COLO668 (cell line): ENCODE data around the gene DHRSX.
"Not testable (repeated sequence)": the region's sequence is repeated elsewhere in the genome, so short reads cannot be mapped to it uniquely, and the experiment has no call there.

Experiments
- DNase-seq: peaks from one replicate; lab custom pipeline; 2025; ENCODE audit not compliant: unreplicated experiment; lab: John Stamatoyannopoulos, UW

The DHRSX gene

DNA sequence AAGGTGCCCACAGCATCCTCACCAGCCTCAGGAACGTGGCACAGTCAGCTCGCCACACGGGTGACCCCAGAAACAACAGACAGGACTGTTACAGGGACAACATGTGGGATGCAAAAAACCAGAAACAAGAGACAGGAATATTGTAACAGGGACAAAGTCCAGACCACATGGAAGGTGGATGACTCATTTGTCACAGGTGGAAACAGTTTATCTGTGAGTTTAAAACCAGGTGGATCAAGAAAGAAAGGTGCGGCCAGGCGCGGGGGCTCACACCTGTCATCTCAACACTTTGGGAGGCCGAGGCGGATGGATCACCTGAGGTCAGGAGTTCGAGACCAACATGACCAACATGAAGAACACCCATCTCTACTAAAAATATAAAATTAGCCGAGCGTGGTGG lies 23.5 kb downstream of the DHRSX start:
- not testable (repeated sequence) for DNase-seq

DNA sequence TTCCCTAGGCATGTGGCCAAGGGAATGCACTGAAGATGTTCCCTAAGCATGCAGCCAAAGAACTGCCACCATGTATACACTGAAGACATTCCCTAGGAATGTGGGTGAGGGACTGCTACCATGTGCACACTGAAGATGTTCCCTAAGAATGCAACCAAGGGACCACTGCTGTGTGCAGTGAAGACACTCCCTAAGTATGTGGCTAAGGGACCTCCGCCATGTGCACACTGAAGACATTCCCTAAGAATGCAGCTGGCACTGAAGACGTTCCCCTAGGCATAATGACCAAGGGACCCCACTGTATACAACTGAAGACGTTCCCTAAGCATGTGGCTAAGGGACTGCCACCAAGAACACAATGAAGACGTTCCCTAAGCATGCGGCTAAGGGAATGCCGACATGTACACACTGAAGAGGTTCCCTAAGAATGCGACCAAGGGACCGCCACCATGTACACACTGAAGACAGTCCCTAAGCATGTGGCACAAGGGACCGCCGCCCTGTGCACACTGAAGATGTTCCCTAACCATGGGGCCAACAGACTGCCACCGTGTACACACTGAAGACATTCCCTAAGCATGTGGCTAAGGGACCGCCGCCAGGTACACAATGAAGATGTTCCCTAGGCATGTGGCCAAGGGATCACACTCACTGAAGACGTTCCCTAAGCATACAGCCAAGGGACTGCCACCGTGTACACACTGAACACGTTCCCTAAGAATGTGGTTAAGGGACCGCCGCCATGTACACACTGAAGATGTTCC lies 25.6 kb downstream of the DHRSX start:
- no peak for DNase-seq

DNA sequence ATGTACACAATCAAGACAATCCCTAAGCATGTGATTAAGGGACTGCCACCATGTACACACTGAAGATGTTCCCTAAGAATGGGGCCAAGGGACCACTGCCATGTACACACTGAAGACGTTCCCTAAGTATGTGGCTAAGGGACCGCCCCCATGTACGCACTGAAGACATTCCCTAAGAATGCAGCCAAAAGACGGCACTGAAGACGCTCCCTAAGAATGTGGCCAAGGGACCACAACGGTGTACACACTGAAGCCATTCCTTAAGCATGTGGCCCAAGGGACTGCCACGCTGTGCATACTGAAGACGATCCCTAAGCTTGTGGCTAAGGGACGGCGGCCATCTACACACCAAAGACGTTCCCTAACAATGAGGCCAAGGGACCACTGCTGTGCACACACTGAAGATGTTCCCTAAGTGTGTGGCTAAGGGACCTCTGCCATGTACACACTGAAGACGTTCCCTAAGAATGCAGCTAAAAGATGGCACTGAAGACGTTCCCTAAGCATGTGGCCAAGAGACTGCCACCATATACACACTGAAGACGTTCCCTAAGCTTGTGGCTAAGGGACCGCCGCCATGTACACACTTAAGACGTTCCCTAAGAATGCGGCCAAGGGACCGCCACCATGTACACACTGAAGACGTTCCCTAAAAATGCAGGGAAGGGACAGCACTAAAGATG lies 26.4 kb downstream of the DHRSX start:
- DNase-seq: no peak

DNA sequence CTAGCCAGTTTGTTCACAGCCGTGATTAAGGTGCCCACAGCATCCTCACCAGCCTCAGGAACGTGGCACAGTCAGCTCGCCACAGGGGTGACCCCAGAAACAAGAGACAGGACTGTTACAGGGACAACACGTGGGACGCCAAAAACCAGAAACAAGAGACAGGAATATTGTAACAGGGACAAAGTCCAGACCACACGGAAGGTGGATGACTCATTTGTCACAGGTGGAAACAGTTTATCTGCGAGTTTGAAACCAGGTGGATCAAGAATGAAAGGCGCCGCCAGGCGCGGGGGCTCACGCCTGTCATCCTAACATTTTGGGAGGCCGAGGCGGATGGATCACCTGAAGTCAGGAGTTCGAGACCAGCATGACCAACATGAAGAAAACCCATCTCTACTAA lies 27.7 kb downstream of the DHRSX start:
- not testable (repeated sequence) for DNase-seq

DNA sequence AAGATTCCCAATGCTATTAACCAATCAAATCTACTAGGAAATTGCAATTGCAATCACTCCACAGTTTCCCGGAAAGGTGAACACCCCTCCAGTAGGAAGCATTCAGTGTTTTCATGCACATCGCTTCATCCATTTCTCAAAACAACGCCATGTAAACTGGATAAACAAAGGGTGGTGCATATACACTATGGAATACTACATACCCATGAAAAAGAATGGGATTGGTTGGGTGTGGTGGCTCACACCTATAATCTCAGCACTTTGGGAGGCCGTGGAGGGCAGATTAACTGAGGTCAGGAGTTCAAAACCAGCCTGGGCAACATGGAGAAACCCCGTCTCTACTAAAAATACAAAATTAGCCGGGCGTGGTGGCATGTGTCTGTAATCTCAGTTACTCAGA lies 29.1 kb downstream of the DHRSX start:
- DNase-seq: no peak

DNA sequence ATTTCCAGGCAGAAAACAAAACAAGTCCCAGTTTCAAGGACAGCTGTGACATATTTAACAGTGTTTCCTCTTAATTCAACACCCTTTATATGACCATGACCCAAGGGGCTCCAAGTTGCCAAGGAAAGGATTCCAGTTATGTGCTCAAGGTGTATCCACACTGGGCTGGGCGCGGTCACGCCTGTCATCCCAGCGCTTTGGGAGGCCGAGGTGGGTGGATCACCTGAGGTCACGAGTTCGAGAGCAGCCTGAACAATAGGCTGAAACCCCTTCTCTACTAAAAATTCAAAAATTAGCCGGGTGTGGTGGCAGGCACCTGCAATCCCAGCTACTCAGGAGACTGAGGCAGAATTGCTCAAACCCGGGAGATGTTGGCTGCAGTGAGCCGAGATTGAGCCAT lies 29.6 kb downstream of the DHRSX start:
- DNase-seq: not testable (repeated sequence)

DNA sequence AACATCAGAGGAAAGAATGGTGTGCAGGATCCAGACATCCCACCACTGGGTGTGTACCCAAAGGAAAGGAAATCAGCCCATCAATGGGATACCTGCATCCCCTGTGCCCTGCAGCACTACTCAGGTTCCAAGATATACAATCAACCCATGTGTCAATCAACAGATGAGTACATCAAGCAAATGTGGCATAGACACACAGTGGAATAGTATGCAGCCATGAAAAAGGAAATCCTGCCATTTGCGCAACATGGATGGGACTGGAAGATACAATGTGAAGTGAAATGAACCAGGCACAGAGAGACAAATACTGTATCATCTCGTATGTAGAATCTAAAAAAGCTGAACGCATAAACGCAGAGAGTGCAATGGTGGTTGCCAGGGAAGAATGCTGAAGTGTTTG lies 30.9 kb downstream of the DHRSX start:
- DNase-seq: not testable (repeated sequence)

DNA sequence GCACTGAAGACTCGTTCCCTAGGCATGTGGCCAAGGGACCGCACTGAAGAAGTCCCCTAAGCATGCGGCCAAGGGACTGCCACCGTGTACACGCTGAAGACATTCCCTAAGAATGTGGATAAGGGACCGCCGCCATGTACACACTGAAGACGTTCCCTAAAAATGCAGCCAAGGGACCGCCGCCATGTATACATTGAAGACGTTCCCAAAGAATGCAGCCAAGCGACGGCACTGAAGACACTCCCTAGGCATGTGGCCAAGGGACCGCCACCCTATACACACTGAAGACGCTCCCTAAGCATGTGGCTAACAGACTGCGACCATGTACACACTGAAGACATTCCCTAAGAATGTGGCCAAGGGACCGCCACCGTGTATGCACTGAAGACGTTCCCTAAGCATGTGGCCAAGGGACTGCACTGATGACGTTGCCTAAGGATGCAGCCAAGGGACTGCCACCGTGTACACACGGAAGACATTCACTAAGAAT lies 31.5 kb downstream of the DHRSX start:
- DNase-seq: no peak

DNA sequence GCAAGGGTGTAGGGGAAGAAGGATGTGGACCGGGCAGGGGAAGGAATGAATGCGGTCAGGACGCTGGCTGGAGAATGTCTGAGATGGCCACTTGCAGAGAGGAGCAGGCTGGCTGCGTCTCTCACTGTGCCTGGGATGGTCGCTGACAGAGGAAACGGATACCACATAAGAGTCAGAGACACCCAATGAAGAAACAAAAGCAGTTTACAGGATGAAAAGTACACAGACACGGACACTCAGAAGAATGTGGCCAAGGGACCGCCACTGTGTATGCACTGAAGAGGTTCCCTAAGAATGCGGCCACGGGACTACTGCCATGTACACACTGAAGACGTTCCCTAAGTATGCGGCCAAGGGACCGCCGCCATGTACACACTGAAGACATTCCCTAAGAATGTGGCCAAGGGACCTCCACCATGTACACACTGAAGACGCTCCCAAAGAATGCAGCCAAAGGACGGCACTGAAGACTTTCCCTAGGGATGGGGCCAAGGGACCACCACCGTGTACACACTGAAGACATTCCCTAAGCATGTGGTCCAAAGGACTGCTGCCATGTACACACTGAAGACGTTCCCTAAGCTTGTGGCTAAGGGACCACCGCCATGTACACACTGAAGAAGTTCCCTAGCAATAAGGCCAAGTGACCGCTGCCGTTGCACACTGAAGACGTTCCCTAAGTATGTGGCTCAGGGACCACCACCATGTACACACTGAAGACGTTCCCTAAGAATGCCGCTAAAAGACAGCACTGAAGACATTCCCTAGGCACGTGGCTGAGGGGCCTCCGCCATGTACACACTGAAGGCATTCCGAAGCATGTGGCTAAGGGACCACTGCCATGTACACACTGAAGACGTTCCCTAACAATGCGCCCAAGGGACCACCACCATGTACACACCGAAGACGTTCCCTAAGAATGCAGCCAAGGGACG lies 32.2 kb downstream of the DHRSX start:
- no peak for DNase-seq

DNA sequence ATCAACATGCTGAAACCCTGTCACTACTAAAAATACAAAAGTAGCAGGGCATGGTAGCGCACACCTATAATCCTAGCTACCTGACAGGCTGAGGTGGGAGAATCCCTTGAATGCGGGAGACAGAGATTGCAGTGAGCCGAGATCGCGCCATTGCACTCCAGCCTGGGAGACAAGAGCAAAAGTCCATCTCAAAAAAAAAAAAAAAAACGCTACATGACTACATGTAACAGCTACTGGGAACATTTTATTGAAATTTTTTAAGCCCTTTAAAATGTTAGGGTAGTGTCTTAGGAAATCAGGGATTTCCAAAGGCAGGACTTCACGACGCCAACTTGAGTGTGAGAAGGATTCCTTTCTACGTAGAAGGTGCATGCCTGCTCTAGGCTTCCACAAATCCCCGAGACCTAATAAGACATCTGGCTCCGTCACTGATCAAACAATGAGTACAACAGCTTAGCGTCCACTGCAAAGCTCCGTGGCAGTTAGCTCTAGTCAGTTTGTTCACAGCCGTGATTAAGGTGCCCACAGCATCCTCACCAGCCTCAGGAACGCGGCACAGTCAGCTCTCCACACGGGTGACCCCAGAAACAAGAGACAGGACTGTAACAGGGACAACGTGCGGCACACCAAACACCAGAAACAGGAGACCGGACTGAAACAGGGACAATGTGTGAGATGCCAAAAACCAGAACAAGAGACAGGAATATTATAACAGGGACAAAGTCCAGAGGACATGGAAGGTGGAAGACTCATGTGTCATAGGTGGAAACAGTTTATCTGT lies 33.7 kb downstream of the DHRSX start:
- DNase-seq: no peak

DNA sequence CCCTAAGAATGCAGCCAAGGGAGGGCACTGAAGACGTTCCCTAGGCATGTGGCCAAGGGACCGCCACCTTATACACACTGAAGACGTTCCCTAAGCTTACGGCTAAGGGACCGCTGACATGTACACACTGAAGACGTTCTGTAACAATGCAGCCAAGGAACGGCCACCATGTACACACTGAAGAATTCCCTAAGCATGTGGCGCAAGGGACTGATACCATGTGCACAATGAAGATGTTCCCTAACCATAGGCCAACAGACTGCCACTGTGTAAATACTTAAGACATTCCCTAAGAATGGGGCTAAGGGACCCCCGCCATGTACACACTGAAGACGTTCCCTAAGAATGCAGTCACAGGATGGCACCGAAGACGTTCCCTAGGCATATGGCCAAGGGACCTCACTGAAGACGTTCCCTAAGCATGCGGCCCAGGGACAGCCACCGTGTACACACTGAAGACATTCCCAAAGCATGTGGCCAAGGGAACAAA lies 36.1 kb downstream of the DHRSX start:
- DNase-seq: no peak

DNA sequence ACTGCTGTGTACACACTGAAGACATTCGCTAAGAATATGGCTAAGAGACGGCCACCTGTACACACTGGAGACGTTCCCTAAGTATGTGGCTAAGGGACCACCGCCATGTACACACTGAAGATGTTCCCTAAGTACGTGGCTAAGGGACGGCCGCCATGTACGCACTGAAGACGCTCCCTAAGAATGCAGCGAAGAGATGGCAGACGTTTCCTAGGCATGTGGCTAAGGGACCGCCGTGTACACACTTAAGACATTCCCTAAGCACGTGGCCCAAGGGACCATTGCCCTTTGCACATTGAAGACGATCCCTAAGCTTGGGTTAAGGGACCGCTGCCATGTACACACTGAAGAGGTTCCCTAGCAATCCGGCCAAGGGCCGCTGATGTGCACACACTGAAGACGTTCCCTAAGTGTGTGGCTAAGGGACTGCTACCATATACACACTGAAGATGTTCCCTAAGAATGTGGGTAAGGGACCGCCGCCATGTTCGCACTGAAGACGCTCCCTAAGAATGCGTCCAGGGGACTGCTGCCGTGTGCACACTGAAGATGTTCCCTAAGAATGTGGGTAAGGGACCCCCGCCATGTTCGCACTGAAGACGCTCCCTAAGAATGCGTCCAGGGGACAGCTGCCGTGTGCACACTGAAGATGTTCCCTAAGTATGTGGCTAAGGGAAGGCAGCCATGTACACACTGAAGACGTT lies 36.7 kb downstream of the DHRSX start:
- DNase-seq: no peak

DNA sequence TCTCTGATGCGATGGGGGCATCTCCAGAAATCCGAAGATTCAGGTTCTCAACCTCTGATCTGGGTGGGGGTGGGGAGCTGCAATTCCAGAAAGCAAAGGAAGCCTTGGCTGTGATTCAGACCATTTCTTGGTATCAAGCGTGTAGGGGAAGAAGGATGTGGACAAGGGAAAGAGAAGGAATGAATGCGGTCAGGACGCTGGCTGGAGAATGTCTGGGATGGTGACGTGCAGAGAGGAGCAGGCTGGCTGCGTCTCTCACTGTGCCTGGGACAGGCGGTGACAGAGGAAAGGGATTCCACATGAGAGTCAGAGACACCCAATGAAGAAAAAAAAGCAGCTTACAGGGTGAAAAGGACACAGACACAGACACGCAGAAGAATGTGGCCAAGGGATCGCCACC lies 37.3 kb downstream of the DHRSX start:
- DNase-seq: not testable (repeated sequence)

DNA sequence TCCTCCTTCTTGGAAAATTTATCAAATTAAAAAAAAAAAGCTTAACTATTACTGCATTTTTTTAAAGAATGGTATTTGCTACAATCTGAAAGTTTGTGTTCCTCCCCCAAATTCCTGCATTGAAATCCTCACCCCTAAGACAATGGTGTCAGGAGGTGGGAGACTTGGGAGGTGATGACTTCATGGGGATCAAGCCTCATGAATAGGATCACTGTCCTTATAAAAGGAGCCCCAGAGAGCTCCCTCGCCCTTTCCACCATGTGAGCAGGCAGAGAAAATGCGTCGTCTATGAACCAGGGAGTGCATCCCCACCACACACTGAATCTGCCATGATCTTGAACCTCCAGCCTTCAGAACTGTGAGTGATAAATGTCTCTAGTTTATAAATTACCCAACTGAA lies 38.0 kb downstream of the DHRSX start:
- DNase-seq: no peak

DNA sequence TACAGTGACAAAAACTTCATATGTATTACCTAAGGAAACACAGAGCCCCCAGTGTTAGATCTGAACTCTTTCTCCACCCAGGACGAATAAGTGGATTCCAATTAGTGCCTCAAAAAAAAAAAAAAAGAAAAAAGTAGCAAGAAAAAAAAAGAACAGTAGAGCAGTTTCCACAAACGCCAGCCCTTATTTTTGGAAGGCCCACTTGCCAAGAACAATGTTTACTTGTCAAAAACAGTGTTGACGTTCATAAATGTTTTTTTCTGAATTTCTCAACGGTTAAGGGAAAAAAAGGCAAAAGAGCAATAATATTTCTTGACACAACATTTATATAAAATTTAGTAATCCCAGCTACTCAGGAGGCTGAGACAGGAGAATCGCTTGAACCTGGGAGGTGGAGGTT lies 38.7 kb downstream of the DHRSX start:
- DNase-seq: no peak

DNA sequence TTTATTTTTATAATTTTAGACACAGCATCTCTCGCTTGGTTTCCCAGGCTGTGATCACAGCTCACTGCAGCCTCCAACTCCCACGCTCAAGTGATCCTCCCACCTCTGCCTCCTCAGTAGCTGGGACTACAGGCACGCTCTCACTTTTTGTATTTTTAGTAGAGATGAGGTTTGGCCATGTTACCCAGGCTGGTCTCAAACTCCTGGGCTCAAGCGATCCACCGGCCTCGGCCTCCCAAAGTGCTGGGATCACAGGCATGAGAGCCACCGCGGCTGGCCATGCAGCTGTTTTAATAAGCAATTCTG lies 39.1 kb downstream of the DHRSX start:
- DNase-seq: no peak

DNA sequence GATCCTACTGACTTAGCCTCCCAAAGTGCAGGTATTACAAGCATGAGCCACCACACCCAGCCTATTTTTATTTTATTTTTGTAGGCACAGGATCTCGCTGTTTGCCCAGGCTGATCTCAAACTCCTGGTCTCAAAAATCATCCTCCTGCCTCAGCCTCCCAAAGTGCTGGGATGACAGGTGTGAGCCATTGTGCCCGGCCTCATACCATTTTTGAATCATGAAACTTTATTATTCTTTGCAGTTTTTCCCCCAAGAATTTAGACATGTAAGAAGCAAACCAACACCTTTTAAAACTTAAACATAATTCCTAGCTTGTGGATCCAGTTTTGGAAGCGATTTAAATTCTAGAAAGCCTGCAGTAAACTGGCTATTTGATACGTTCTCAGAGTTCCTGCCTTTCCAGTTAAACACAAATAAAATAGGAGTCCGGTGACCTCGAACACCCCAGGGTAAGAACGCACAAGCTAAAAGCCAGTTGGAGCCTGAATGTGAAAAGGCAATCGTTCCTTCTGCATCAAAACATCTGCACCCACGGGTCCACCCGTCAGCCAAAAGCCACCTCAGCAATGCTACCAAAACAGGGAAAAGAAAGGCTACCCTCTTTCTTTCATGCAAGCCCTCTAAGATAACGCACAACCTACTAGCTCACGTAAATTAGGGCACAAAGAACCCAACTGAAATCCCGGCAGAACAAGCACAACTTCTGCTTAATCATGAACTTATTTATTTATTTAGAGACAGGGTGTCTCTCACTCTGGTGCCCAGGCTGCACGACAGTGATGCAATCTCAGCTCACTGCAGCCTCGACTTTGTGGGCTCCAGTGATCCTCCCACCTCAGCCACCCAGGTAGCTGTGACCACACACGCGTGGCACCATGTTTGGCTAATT lies 39.7 kb downstream of the DHRSX start:
- not testable (repeated sequence) for DNase-seq

DNA sequence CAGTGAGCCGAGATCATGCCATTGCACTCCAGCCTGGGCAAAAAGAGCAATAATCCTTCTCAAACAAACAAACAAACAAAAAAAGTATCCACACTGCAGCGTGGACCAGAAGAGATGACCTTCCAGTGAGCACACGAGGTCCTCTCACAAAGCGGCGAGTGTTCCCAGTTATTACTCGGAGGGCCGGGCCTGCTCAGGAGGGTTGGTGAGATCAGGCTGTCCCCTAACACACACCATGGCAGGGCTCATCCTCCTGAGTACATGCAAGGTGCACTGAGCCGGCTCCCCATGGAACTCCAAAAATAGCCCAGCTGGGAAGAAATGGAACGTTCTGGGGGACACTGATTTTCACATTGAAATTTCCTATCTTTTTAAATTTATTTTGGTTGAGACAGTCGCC lies 40.7 kb downstream of the DHRSX start:
- DNase-seq: not testable (repeated sequence)

DNA sequence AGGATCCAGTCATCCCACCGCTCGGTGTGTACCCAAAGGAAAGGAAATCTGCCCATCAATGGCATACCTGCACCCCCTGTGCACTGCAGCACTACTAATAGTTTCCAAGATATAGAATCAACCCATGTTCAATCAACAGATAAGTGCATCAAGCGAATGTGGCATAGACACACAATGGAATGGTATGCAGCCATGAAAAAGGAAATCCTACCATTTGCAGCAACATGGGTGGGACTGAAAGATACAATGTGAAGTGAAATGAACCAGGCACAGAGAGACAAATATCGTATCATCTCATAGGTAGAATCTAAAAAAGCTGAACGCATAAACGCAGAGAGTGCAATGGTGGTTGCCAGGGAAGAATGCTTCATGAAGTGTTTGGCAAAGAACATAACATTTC lies 42.5 kb downstream of the DHRSX start:
- no peak for DNase-seq
